T-helper 2 cell treated with Interferon-gamma antibody and Interleukin-4, amounts not matched to agents 5 μg/mL and 100 μg/mL, for 36 hours (primary cell): ENCODE measurements around the gene EGFL7.

Experiments used
- DNase-seq: peaks from one replicate; pipeline ENCODE4 v3.0.0; 2021; ENCODE audit warnings: low spot score
- H3K27ac Mint-ChIP-seq: one replicate; pipeline ENCODE4 v1.8.0; 2021; ENCODE audit warnings: mild to moderate bottlenecking, mixed read lengths
- H3K27me3 Mint-ChIP-seq: one replicate; pipeline ENCODE4 v1.8.0; 2021; ENCODE audit warnings: low read depth, mixed read lengths
- H3K36me3 Mint-ChIP-seq: one replicate; pipeline ENCODE4 v1.8.0; 2021; ENCODE audit warnings: low read depth, mixed read lengths
- H3K4me1 Mint-ChIP-seq: one replicate; pipeline ENCODE4 v1.8.0; 2021; ENCODE audit warnings: low read depth, mixed read lengths
- H3K4me3 Mint-ChIP-seq: one replicate; pipeline ENCODE4 v1.8.0; 2022; ENCODE audit warnings: mild to moderate bottlenecking, moderate library complexity, mixed read lengths
- H3K9me3 Mint-ChIP-seq: one replicate; pipeline ENCODE4 v1.8.0; 2021; ENCODE audit warnings: mixed read lengths

The EGFL7 gene

DNA sequence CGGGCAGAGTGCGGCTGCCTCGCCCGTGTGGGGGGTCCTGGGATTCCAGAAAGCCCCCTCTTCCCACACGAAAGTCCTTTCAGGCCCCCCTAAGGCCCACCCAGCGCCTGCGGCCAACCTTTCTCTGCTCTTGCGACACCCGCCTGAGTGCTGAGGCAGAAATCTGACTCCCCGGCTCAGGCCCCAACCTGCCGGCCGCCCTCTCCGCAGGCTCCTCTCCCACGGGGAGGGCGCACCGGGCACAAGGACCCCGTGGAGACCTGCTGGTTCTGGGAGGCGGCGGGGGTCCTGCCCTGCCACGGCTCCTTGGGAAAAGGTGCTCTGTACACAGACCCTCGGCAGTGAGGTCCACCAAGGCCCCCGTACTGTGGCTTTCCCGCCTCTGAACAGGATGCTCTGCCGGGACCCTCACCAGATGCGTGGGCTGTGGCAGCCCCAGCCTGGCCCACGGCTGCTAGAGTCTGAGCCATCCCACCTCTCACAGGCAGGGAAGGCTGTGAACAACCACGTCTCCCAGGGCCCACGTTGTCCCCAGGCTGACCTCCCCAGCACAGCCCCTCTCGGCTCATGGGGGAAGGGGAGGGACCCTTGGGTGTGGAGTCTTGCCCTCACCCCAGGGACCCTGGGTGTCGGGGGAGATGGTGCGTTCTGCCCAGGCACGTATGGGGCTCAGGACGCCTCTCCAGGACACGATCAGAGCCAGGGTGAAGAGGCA, 41.5 kb upstream of the EGFL7 start:
- Mint-ChIP-seq H3K27ac (no peak overlapping the region), H3K36me3 (no peaks in the 10 kb centered on the region), H3K4me1 (no peaks in the 10 kb centered on the region), H3K4me3 (no peak overlapping the region), H3K27me3 (no peaks in the 10 kb centered on the region), H3K9me3 (no peaks in the 10 kb centered on the region)
- DNase-seq = no peak

- no peak for DNase-seq
- Mint-ChIP-seq H3K36me3 (no peaks in the 10 kb centered on the region), H3K9me3 (no peaks in the 10 kb centered on the region), H3K4me3 (no peak overlapping the region), H3K4me1 (no peaks in the 10 kb centered on the region), H3K27me3 (no peaks in the 10 kb centered on the region), H3K27ac (no peak overlapping the region)
Measured at GRCh38 chr9:136621734-136622093, 41.0 kb upstream of the EGFL7 start.

- no peaks in the 10 kb centered on the region for H3K9me3 Mint-ChIP-seq
- H3K4me1 Mint-ChIP-seq = no peaks in the 10 kb centered on the region
- H3K4me3 Mint-ChIP-seq = no peak overlapping the region
- H3K36me3 Mint-ChIP-seq = no peaks in the 10 kb centered on the region
- DNase-seq = no peak
- no peak overlapping the region for H3K27ac Mint-ChIP-seq
- peaks cover 3% of the 10 kb centered on the region for H3K27me3 Mint-ChIP-seq
Measured at GRCh38 chr9:136622538-136622948, 40.2 kb upstream of the EGFL7 start.

- Mint-ChIP-seq H3K9me3 (no peaks in the 10 kb centered on the region), H3K4me3 (no peak overlapping the region), H3K36me3 (no peaks in the 10 kb centered on the region), H3K27ac (no peak overlapping the region), H3K4me1 (no peaks in the 10 kb centered on the region), H3K27me3 (peaks cover 3% of the 10 kb centered on the region)
- no peak for DNase-seq
Measured at GRCh38 chr9:136623016-136623841, 39.5 kb upstream of the EGFL7 start.

DNA sequence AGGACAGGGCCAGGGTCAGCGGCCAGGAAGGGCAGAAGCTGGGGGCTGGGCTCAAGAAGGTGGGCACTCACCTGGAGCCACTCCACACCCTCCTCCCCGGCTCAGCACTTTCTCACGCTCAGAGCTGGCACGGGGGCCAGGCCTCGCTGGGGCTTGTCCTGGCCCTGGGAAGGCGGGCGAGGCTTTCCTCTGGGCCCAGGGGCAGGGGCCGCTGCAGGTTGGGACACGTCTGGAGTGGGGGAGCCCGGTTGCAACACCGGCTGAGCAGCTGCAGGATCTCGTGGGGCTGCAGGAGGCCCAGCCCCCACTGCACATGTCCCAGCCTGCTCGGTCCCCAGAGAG, 38.9 kb upstream of the EGFL7 start:
- DNase-seq = no peak
- Mint-ChIP-seq H3K27ac (no peak overlapping the region), H3K4me1 (no peaks in the 10 kb centered on the region), H3K4me3 (no peak overlapping the region), H3K27me3 (peaks cover 3% of the 10 kb centered on the region), H3K9me3 (no peaks in the 10 kb centered on the region), H3K36me3 (no peaks in the 10 kb centered on the region)

DNA sequence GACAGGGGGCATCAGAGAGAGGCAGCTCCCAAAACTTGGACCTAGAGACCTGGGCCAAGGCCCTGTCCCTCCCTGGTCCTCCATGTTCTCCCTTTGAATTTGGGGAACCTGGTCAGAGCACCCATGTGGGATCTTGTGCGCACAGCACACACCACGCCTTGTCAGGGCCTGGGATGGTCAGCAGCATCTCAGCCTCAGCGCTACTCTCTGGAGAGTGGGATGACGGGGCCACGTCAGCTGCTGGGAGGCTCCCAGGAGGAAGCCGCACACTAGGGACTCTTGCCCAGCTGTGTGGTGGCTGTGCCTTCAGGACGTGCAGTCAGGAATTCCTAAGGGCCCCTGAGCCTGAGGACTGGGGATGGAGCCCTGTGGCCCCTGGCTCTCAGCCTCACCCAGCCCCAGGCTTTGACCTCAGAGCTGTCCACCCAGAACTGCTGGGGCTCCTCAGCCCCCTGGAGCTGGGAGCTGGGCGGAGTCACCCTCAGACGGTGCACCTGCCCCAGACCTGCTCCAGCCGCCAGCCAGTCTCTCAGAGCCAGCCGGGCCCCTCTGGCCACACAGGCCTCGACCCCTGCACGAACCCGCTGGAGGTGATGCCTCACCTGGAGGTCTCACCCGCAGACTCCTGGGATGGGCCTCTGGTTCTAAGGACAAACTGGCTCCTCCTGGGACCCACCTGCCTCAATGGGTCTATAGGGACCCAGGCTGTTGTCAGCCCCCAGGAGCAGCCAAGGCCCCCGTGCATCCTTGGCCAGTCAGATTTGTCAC, 38.3 kb upstream of the EGFL7 start:
- Mint-ChIP-seq H3K9me3 (no peaks in the 10 kb centered on the region), H3K4me3 (no peak overlapping the region), H3K27me3 (peaks cover 3% of the 10 kb centered on the region), H3K4me1 (no peaks in the 10 kb centered on the region), H3K27ac (no peak overlapping the region), H3K36me3 (no peaks in the 10 kb centered on the region)
- no peak for DNase-seq

GRCh38 chr9:136625101-136626065, 37.3 kb upstream of the EGFL7 start:
- no peaks in the 10 kb centered on the region for H3K9me3 Mint-ChIP-seq
- no peak overlapping the region for H3K4me3 Mint-ChIP-seq
- H3K4me1 Mint-ChIP-seq = no peaks in the 10 kb centered on the region
- DNase-seq = no peak
- peaks cover 3% of the 10 kb centered on the region for H3K27me3 Mint-ChIP-seq
- H3K36me3 Mint-ChIP-seq = no peaks in the 10 kb centered on the region
- no peak overlapping the region for H3K27ac Mint-ChIP-seq

DNA sequence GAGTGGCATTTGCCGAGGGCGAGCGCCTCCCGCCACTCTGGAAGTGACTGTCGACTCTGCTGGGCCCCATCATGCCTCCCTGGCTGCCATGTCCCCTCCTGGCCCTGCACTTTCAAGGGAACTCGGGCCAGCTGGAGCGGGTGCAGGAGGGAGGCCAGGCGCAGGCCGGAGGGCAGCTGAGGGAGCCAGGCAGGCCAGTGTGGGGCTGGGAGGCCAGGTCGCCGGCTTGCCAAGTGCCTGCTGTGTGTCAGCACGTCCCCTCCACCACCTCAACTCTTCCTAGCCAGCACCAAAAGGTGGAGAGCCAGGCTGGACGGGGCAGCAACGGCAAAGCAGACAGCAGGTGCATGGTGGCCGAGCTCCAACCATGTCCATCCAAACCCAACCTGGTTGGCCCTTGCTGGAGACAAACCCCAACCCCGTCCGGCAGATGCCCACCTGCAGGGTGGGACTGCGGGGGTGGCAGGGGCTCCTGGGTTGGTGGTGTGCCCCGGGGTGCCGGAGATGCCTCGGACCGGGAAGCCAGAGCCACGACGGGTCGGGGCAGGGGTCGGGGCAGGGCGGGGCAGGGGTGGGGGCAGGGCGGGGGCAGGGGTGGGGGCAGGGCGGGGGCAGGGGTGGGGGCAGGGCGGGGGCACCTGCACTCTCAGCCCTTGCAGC, 36.5 kb upstream of the EGFL7 start:
- no peaks in the 10 kb centered on the region for H3K4me1 Mint-ChIP-seq
- no peak overlapping the region for H3K27ac Mint-ChIP-seq
- H3K4me3 Mint-ChIP-seq = no peak overlapping the region
- DNase-seq = no peak
- no peaks in the 10 kb centered on the region for H3K36me3 Mint-ChIP-seq
- peaks cover 3% of the 10 kb centered on the region for H3K27me3 Mint-ChIP-seq
- no peaks in the 10 kb centered on the region for H3K9me3 Mint-ChIP-seq

GRCh38 chr9:136626740-136627642, 35.7 kb upstream of the EGFL7 start:
- no peak for DNase-seq
- H3K27ac Mint-ChIP-seq = no peak overlapping the region

GRCh38 chr9:136627703-136628102, 35.0 kb upstream of the EGFL7 start:
- Mint-ChIP-seq H3K4me1 (no peaks in the 10 kb centered on the region), H3K27me3 (peaks cover 3% of the 10 kb centered on the region), H3K9me3 (no peaks in the 10 kb centered on the region), H3K36me3 (no peaks in the 10 kb centered on the region), H3K27ac (no peak overlapping the region), H3K4me3 (no peak overlapping the region)
- DNase-seq = no peak

More at GRCh38 chr9:136626740-136627642, 35.7 kb upstream of the EGFL7 start:
- H3K27me3 Mint-ChIP-seq = peaks cover 3% of the 10 kb centered on the region
- no peak overlapping the region for H3K4me3 Mint-ChIP-seq
- no peaks in the 10 kb centered on the region for H3K9me3 Mint-ChIP-seq
- no peaks in the 10 kb centered on the region for H3K4me1 Mint-ChIP-seq
- no peaks in the 10 kb centered on the region for H3K36me3 Mint-ChIP-seq

DNA sequence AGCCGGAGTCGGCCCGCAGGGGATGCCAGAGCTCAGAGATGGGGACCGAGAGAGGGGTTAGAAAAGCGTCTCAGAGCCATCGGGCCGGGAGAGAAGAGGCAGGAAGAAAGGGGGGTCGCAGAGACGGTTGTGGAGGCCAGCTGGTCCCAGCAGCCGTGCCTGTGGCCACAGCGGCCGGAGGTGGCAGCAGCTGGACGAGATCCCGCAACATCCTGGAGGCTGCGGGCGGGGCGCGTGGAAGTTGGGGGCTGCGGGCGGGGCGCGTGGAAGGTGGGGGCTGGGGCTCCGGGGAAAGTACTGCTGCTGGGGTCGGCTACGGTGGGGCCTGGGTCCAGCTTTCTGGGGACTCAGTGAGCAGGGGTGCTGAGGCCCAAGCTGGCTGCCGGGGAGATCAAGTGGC, 34.4 kb upstream of the EGFL7 start:
- Mint-ChIP-seq H3K27me3 (peaks cover 3% of the 10 kb centered on the region), H3K27ac (no peak overlapping the region)

More for the DNA sequence above, 34.4 kb upstream of the EGFL7 start:
- no peak for DNase-seq
- H3K4me1 Mint-ChIP-seq = no peaks in the 10 kb centered on the region
- H3K4me3 Mint-ChIP-seq = no peak overlapping the region
- H3K9me3 Mint-ChIP-seq = no peaks in the 10 kb centered on the region
- no peaks in the 10 kb centered on the region for H3K36me3 Mint-ChIP-seq
